ENCODE measurements around the gene MRPL37. TPM values are rescaled to one million over a fixed set of nuclear protein-coding genes. Genes with fewer than 3 reads are reported as not detected.

The MRPL37 gene
- total RNA-seq, 2 donors from 2014 or later, result 84.5 to 95.8 TPM

DNA sequence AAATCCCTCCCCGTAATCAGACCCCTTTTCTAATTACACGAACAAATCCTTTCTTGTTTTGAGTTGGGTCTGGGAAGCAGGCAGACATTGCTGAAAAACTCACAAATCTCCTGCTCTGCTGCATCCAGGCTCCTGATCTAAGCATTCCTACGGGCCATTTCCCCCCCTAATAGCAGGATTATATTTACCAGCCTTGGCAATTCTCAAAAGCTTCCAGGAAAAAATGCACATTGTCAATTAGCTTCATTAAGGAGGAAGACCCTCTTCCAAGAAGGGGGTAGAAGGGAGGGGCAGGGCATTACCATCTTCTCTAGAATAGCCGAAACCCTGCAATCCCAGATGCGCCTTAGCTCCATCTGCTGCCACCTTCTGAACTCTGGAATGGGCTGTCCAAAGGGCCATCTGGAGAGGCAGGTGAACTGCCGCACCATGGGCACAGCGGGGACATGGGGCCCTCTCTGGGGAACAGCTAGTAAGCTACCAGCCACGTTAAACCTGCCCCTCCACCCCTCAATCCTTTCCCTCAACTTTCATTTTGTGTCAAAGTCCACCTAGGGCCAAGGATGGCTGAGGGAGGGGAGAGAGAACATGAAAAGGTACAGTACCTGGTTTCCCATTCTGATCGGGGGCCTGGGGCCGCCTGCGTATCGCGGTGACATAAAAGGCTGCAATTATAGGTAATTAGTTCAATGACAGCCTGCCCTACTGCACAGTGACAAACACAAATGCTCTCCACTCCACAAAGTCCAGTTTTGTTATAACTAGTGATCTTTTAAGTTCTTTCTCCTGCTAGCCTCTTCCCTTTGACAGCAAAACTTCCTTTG is 56.8 kb downstream of the MRPL37 start:
- Histone ChIP-seq H3K4me3 (ENCODE audit: low read length) (no peak overlapping the region), H3K27ac (ENCODE audit: low read depth, low read length) (peak overlapping the region; percentile 75), H3K4me1 (ENCODE audit: control insufficient read depth, insufficient read depth, low read length) (no peaks in the 10 kb centered on the region), H3K27me3 (ENCODE audit: control insufficient read depth, insufficient read depth, low read length, poor library complexity, severe bottlenecking) (no peaks in the 10 kb centered on the region), H3K36me3 (ENCODE audit: control insufficient read depth, insufficient read depth, low read length) (peaks cover 90% of the 10 kb centered on the region), H3K9me3 (ENCODE audit: control insufficient read depth, low read length) (no peaks in the 10 kb centered on the region), H3K9ac (ENCODE audit: extremely low read depth, low read length, poor library complexity, severe bottlenecking) (no peak overlapping the region)
- H3K9me3 Mint-ChIP-seq, result no peaks in the 10 kb centered on the region
- peaks cover 16% of the 10 kb centered on the region for H3K4me1 Mint-ChIP-seq
- TF ChIP-seq, protein P1, sequence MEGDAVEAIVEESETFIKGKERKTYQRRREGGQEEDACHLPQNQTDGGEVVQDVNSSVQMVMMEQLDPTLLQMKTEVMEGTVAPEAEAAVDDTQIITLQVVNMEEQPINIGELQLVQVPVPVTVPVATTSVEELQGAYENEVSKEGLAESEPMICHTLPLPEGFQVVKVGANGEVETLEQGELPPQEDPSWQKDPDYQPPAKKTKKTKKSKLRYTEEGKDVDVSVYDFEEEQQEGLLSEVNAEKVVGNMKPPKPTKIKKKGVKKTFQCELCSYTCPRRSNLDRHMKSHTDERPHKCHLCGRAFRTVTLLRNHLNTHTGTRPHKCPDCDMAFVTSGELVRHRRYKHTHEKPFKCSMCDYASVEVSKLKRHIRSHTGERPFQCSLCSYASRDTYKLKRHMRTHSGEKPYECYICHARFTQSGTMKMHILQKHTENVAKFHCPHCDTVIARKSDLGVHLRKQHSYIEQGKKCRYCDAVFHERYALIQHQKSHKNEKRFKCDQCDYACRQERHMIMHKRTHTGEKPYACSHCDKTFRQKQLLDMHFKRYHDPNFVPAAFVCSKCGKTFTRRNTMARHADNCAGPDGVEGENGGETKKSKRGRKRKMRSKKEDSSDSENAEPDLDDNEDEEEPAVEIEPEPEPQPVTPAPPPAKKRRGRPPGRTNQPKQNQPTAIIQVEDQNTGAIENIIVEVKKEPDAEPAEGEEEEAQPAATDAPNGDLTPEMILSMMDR (conservative IDR thresholded peaks at IDR 0.05), result no peak
- H3K27ac Mint-ChIP-seq, result peak overlapping the region; percentile 66
- no peak for DNase-seq
- H3K27me3 Mint-ChIP-seq (ENCODE audit: insufficient read depth), result no peaks in the 10 kb centered on the region
- H3K36me3 Mint-ChIP-seq (ENCODE audit: low read depth), result peaks cover 70% of the 10 kb centered on the region
- 93% methylated on average over 6 to 13 of the region's 13 CpGs for WGBS, 2 experiments (ENCODE audit: insufficient coverage in 1 of 2, insufficient read length in 1 of 2)
- no peak overlapping the region for H3K4me3 Mint-ChIP-seq

DNA sequence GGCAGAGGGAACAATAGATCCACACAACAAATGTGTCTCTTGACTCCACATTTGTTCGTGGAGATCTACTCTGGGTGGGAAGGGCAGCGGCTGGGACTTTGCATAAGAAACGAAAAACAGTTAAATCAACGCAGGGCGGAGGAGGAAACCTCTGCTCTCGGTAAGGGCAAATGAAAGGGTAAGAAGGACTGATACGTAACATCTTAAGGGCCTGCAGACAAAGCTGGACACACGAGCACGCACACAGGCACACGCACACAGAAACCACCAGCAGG is 57.3 kb downstream of the MRPL37 start:
- Histone ChIP-seq H3K9ac (ENCODE audit: extremely low read depth, low read length, poor library complexity, severe bottlenecking) (no peak overlapping the region), H3K27ac (ENCODE audit: low read depth, low read length) (peak overlapping the region; percentile 75), H3K36me3 (ENCODE audit: control insufficient read depth, insufficient read depth, low read length) (peaks cover 90% of the 10 kb centered on the region), H3K4me1 (ENCODE audit: control insufficient read depth, insufficient read depth, low read length) (no peaks in the 10 kb centered on the region), H3K27me3 (ENCODE audit: control insufficient read depth, insufficient read depth, low read length, poor library complexity, severe bottlenecking) (no peaks in the 10 kb centered on the region), H3K4me3 (ENCODE audit: low read length) (no peak overlapping the region), H3K9me3 (ENCODE audit: control insufficient read depth, low read length) (no peaks in the 10 kb centered on the region)
- H3K36me3 Mint-ChIP-seq (ENCODE audit: low read depth), result peaks cover 72% of the 10 kb centered on the region
- TF ChIP-seq, protein P1 (conservative IDR thresholded peaks at IDR 0.05), result no peak
- DNase-seq, result no peak
- peak overlapping the region; percentile 59 for H3K27ac Mint-ChIP-seq
- H3K27me3 Mint-ChIP-seq (ENCODE audit: insufficient read depth), result no peaks in the 10 kb centered on the region
- peaks cover 16% of the 10 kb centered on the region for H3K4me1 Mint-ChIP-seq
- no peak overlapping the region for H3K4me3 Mint-ChIP-seq
- no peaks in the 10 kb centered on the region for H3K9me3 Mint-ChIP-seq
- WGBS, 2 experiments (ENCODE audit: insufficient coverage in 1 of 2, insufficient read length in 1 of 2), result 81 to 87% methylated on average over 8 to 10 of the region's 10 CpGs

DNA sequence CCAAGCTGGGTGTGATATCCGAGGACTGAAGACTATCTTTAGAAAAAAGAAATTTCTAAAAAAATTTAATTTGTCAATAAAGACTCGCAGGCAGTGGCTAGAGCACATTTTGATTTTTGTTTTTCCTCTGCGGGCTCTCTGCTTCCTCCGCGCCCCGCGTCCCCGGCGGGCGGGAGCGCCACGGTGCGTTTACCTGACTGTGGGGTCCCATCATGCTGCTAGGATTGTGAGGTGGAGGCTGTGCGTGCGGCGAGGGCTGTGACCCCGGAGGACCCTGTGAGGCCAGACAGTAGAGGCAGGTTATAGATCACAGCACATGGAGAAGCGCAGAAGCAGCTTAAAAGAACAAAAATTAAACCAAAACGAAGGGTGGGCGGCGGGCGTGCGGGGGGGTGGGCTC is 57.9 kb downstream of the MRPL37 start:
- Histone ChIP-seq H3K27me3 (ENCODE audit: control insufficient read depth, insufficient read depth, low read length, poor library complexity, severe bottlenecking) (no peaks in the 10 kb centered on the region), H3K36me3 (ENCODE audit: control insufficient read depth, insufficient read depth, low read length) (peaks cover 90% of the 10 kb centered on the region), H3K9ac (ENCODE audit: extremely low read depth, low read length, poor library complexity, severe bottlenecking) (no peak overlapping the region), H3K4me3 (ENCODE audit: low read length) (no peak overlapping the region), H3K9me3 (ENCODE audit: control insufficient read depth, low read length) (no peaks in the 10 kb centered on the region), H3K4me1 (ENCODE audit: control insufficient read depth, insufficient read depth, low read length) (no peaks in the 10 kb centered on the region), H3K27ac (ENCODE audit: low read depth, low read length) (peak overlapping the region; percentile 75)
- H3K27ac Mint-ChIP-seq, result peak overlapping the region; percentile 81
- no peaks in the 10 kb centered on the region for H3K27me3 Mint-ChIP-seq (ENCODE audit: insufficient read depth)
- no peak for DNase-seq
- no peaks in the 10 kb centered on the region for H3K9me3 Mint-ChIP-seq
- TF ChIP-seq, protein P1 (conservative IDR thresholded peaks at IDR 0.05), result no peak
- H3K36me3 Mint-ChIP-seq (ENCODE audit: low read depth), result peaks cover 71% of the 10 kb centered on the region
- 94 to 95% methylated on average over 19 to 23 of the region's 23 CpGs for whole genome bisulfite sequencing, 2 experiments (ENCODE audit: insufficient coverage in 1 of 2, insufficient read length in 1 of 2)
- no peak overlapping the region for H3K4me3 Mint-ChIP-seq
- peaks cover 16% of the 10 kb centered on the region for H3K4me1 Mint-ChIP-seq
